ENCODE data around the gene FCHSD2. TPM values are rescaled to one million over a fixed set of nuclear protein-coding genes. Genes with fewer than 3 reads are reported as not detected.

Gene FCHSD2
- total RNA-seq, 3 donors from 2014 or later (not counting 1 experiment from before 2014, with no cell fraction given) = 39.4 to 59.1 (median 42.1) TPM

- H3K27me3 ChIP-seq (ENCODE audit: control insufficient read depth, insufficient read depth, low read length) = no peaks in the 10 kb centered on the region
- no peaks in the 10 kb centered on the region for H3K4me1 ChIP-seq (ENCODE audit: control insufficient read depth, insufficient read depth, low read length)
- no peaks in the 10 kb centered on the region for H3K9me3 Mint-ChIP-seq
- DNase-seq (no peak), ATAC-seq (no peak)
- H3K27ac Mint-ChIP-seq = no peak overlapping the region
- H3K4me3 ChIP-seq (ENCODE audit: low read length) = no peak overlapping the region
- no peaks in the 10 kb centered on the region for H3K9me3 ChIP-seq (ENCODE audit: control insufficient read depth, insufficient read depth, low read length)
- peaks cover 1 to 4% of the 10 kb centered on the region in 2 donors for H3K4me1 Mint-ChIP-seq
- TF ChIP-seq CTCF (IDR thresholded peaks at IDR 0.05) = no peak
- H3K36me3 ChIP-seq (ENCODE audit: control insufficient read depth, insufficient read depth, low read length) = peaks cover 16% of the 10 kb centered on the region
- H3K4me3 Mint-ChIP-seq = no peak overlapping the region
- no peak overlapping the region for H3K27ac ChIP-seq (ENCODE audit: low read length)
- intact Hi-C loops (cut with micrococcal nuclease) = no loop called here
- H3K36me3 Mint-ChIP-seq = no peaks in the 10 kb centered on the region
- 64% methylated on average over 1 of the region's 5 CpGs for WGBS (ENCODE audit: insufficient coverage)
- no peaks in the 10 kb centered on the region for H3K27me3 Mint-ChIP-seq (ENCODE audit: low read depth in 2 of 2)
These were observed 277.1 kb downstream of the FCHSD2 start for GRCh38 chr11:72864702-72865655.

- Mint-ChIP-seq H3K27ac (no peak overlapping the region), H3K36me3 (no peaks in the 10 kb centered on the region)
- intact Hi-C loops (cut with micrococcal nuclease) = no loop called here
These were observed 278.2 kb downstream of the FCHSD2 start for GRCh38 chr11:72863916-72864315.

DNA sequence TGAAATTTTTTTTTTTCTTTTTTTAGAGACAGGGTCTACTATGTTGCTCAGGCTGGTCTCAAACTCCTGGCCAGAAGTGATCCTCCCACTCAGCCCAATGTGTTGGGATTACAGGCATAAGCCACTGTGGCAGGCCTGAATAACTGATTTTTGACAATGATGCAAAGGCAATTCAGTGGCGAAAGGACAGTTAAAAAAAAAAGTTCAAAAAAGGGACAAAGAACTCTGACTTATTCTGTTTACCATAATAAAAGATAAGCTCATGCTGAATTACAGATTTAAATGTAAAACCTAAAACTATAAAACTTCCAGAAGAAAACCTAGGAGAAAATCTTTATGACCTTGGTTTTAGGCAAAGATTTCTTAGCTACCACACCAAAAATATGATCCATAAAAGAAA, 279.0 kb downstream of the FCHSD2 start:
- WGBS (ENCODE audit: insufficient coverage) = no CpG with 5 or more reads among the region's 1 CpG
- no peak for ATAC-seq
- Mint-ChIP-seq H3K27ac (no peak overlapping the region), H3K9me3 (no peaks in the 10 kb centered on the region), H3K27me3 (ENCODE audit: low read depth in 2 of 2) (no peaks in the 10 kb centered on the region), H3K4me3 (no peak overlapping the region), H3K4me1 (no peaks in the 10 kb centered on the region), H3K36me3 (no peaks in the 10 kb centered on the region)
- intact Hi-C loops (cut with micrococcal nuclease) = no loop called here
- no peak for TF ChIP-seq CTCF (IDR thresholded peaks at IDR 0.05)
- Histone ChIP-seq H3K4me3 (ENCODE audit: low read length) (no peak overlapping the region), H3K4me1 (ENCODE audit: control insufficient read depth, insufficient read depth, low read length) (no peaks in the 10 kb centered on the region), H3K9me3 (ENCODE audit: control insufficient read depth, insufficient read depth, low read length) (no peaks in the 10 kb centered on the region), H3K27me3 (ENCODE audit: control insufficient read depth, insufficient read depth, low read length) (no peaks in the 10 kb centered on the region), H3K27ac (ENCODE audit: low read length) (no peak overlapping the region), H3K36me3 (ENCODE audit: control insufficient read depth, insufficient read depth, low read length) (peaks cover 19% of the 10 kb centered on the region)
- DNase-seq = no peak

More at GRCh38 chr11:72863916-72864315, 278.2 kb downstream of the FCHSD2 start:
- Mint-ChIP-seq H3K27me3 (ENCODE audit: low read depth in 2 of 2) (no peaks in the 10 kb centered on the region), H3K4me3 (no peak overlapping the region), H3K4me1 (no peaks in the 10 kb centered on the region), H3K9me3 (no peaks in the 10 kb centered on the region)
- H3K36me3 ChIP-seq (ENCODE audit: control insufficient read depth, insufficient read depth, low read length) = peaks cover 19% of the 10 kb centered on the region
- no peaks in the 10 kb centered on the region for H3K4me1 ChIP-seq (ENCODE audit: control insufficient read depth, insufficient read depth, low read length)
- no peaks in the 10 kb centered on the region for H3K27me3 ChIP-seq (ENCODE audit: control insufficient read depth, insufficient read depth, low read length)
- ATAC-seq = no peak
- no peak for TF ChIP-seq CTCF (IDR thresholded peaks at IDR 0.05)
- no peaks in the 10 kb centered on the region for H3K9me3 ChIP-seq (ENCODE audit: control insufficient read depth, insufficient read depth, low read length)
- WGBS (ENCODE audit: insufficient coverage) = 43% methylated on average over 1 of the region's 1 CpG
- DNase-seq = no peak
- no peak overlapping the region for H3K27ac ChIP-seq (ENCODE audit: low read length)
- H3K4me3 ChIP-seq (ENCODE audit: low read length) = no peak overlapping the region
